SK-N-SH treated with all-trans-retinoic acid at 6 μM for 48 hours (cell line): ENCODE results near the gene TRIM34.
"Not testable (repeated sequence)": the region's sequence is repeated elsewhere in the genome, so short reads cannot be mapped to it uniquely, and the experiment has no call there.

Experiments
- ATAC-seq: fragments of 200-7000 bp; cut with Tn5 transposase; 3 replicates; pipeline ENCODE4 v1.9.1; 2020; ENCODE audit warnings: mild to moderate bottlenecking, moderate library complexity
- ARNTL ChIP-seq: fragments of 450-650 bp; formaldehyde crosslinking; IDR thresholded peaks from 2 replicates; pipeline ENCODE4 v1.5.0; 2020; ENCODE audit warnings: low read depth, mild to moderate bottlenecking, moderate library complexity, borderline replicate concordance
- BACH2 ChIP-seq: fragments of 250-450 bp; sonication (Bioruptor Pico); IDR thresholded peaks from 2 replicates; pipeline ENCODE4 v1.9.0; 2021; ENCODE audit warnings: mild to moderate bottlenecking, borderline replicate concordance
- CREB5 ChIP-seq: fragments of 250-450 bp; sonication (Bioruptor Pico); IDR thresholded peaks from 2 replicates; pipeline ENCODE4 v1.5.1; 2020; ENCODE audit warnings: low read depth, mild to moderate bottlenecking, moderate library complexity
- CSDC2 ChIP-seq: fragments of 250-450 bp; sonication (Bioruptor Pico); IDR thresholded peaks from 2 replicates; pipeline ENCODE4 v1.5.0; 2020; ENCODE audit warnings: mild to moderate bottlenecking, moderate library complexity
- ESRRG ChIP-seq: fragments of 250-450 bp; sonication (Bioruptor Pico); IDR thresholded peaks from 2 replicates; pipeline ENCODE4 v1.6.1; 2021; ENCODE audit warnings: mild to moderate bottlenecking
- GLIS3 ChIP-seq: fragments of 250-450 bp; sonication (Bioruptor Pico); IDR thresholded peaks from 2 replicates; pipeline ENCODE4 v1.5.0; 2020; ENCODE audit warnings: mild to moderate bottlenecking, moderate library complexity
- ISL1 ChIP-seq: fragments of 250-450 bp; sonication (Bioruptor Pico); IDR thresholded peaks from 2 replicates; pipeline ENCODE4 v2.1.2; 2022; ENCODE audit warnings: mild to moderate bottlenecking, moderate library complexity
- OSR1 ChIP-seq: fragments of 250-450 bp; sonication (Bioruptor Pico); IDR thresholded peaks from 2 replicates; pipeline ENCODE4 v1.8.0; 2022; ENCODE audit warnings: moderate library complexity, mild to moderate bottlenecking, inconsistent platforms
- PPARA ChIP-seq: fragments of 250-450 bp; sonication (Bioruptor Pico); IDR thresholded peaks from 2 replicates; pipeline ENCODE4 v1.5.0; 2020; ENCODE audit warnings: mild to moderate bottlenecking, borderline replicate concordance
- SNAI2 ChIP-seq: fragments of 250-450 bp; sonication (Bioruptor Pico); IDR thresholded peaks from 2 replicates; pipeline ENCODE4 v1.5.0; 2020; ENCODE audit warnings: mild to moderate bottlenecking, moderate library complexity
- TCF4 ChIP-seq: fragments of 250-450 bp; sonication (Bioruptor Pico); IDR thresholded peaks from 2 replicates; pipeline ENCODE4 v1.8.0; 2021; ENCODE audit warnings: mild to moderate bottlenecking, moderate library complexity, borderline replicate concordance
- TOX ChIP-seq: fragments of 250-450 bp; sonication (Bioruptor Pico); IDR thresholded peaks from 2 replicates; pipeline ENCODE4 v1.8.0; 2021; ENCODE audit warnings: mild to moderate bottlenecking, moderate library complexity, borderline replicate concordance
- TSHZ2 ChIP-seq: fragments of 250-450 bp; sonication (Bioruptor Pico); IDR thresholded peaks from 2 replicates; pipeline ENCODE4 v1.5.0; 2020; ENCODE audit warnings: mild to moderate bottlenecking, moderate library complexity
- ZC3H10 ChIP-seq: fragments of 250-450 bp; sonication (Bioruptor Pico); IDR thresholded peaks from 2 replicates; pipeline ENCODE4 v1.5.1; 2021; ENCODE audit warnings: mild to moderate bottlenecking, moderate library complexity
- ZFP3 ChIP-seq: fragments of 250-450 bp; sonication (Bioruptor Pico); IDR thresholded peaks from 2 replicates; pipeline ENCODE4 v1.5.0; 2020; ENCODE audit warnings: mild to moderate bottlenecking, moderate library complexity
- ZFP30 ChIP-seq: fragments of 450-650 bp; formaldehyde crosslinking; IDR thresholded peaks from 2 replicates; pipeline ENCODE4 v1.5.0; 2022; ENCODE audit warnings: mild to moderate bottlenecking, moderate library complexity
- ZNF565 ChIP-seq: fragments of 450-650 bp; formaldehyde crosslinking; conservative IDR thresholded peaks from 2 replicates; pipeline ENCODE4 v1.5.0; 2020; ENCODE audit warnings: low read depth, mild to moderate bottlenecking, moderate library complexity
- ZNF8 ChIP-seq: fragments of 450-650 bp; formaldehyde crosslinking; IDR thresholded peaks from 2 replicates; pipeline ENCODE4 v1.5.0; 2020; ENCODE audit warnings: mild to moderate bottlenecking, moderate library complexity
- TF ChIP-seq, protein P1 (sequence below): fragments of 250-450 bp; sonication (Bioruptor Pico); IDR thresholded peaks from 2 replicates; pipeline ENCODE4 v1.5.1; 2021; ENCODE audit warnings: mild to moderate bottlenecking, moderate library complexity
- TF ChIP-seq, protein P2 (sequence below): fragments of 250-450 bp; sonication (Bioruptor Pico); IDR thresholded peaks from 2 replicates; pipeline ENCODE4 v1.8.0; 2021; ENCODE audit warnings: low read depth, mild to moderate bottlenecking, moderate library complexity, borderline replicate concordance

The TRIM34 gene

DNA sequence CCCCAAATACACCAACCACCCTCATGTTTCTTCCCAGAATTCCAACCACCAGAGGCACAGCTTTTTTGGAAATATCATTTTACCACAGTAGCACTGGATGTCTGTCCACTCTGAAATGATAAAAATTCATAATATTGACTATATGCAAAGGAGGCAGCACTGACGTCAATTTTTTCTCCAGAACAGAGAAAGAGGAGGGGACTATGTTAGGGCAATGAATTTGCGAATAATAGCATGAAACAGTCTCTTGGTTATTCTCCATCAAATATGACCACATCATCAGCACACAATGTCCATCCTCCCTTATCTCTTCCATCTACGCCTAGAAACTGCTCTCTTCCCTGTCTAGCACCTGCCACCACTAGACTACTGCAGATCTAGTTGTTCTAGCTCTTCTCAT is 21.3 kb downstream of the TRIM34 start:
- no peak for ATAC-seq
- no peak for TF ChIP-seq ZC3H10 (CRISPR knock-in tag)
- TF ChIP-seq TCF4 (CRISPR knock-in tag), result no peak
- no peak for TF ChIP-seq BACH2
- TF ChIP-seq SNAI2 (CRISPR knock-in tag), result no peak
- TF ChIP-seq PPARA (CRISPR knock-in tag), result no peak
- no peak for TF ChIP-seq ZFP3 (CRISPR knock-in tag)
- no peak for TF ChIP-seq ZNF8 (CRISPR knock-in tag)

- no peak for TF ChIP-seq SNAI2 (CRISPR knock-in tag)
- no peak for TF ChIP-seq ZFP3 (CRISPR knock-in tag)
- TF ChIP-seq OSR1, result no peak
- no peak for TF ChIP-seq TCF4 (CRISPR knock-in tag)
- no peak for TF ChIP-seq CSDC2 (CRISPR knock-in tag)
- ATAC-seq, result no peak
These were observed 30.7 kb downstream of the TRIM34 start for GRCh38 chr11:5655474-5655873.

DNA sequence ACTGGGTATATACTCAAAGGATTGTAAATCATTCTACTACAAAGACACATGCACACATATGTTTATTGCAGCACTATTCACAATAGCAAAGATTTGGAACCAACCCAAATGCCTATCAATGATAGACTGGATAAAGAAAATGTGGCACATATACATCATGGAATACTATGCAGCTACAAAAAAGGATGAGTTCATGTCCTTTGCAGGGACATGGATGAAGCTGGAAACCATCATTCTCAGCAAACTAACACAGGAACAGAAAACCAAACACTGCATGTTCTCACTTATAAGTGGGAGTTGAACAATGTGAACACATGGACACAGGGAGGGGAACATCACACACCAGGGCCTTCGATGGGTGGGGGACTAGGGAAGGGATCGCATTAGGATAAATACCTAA is 32.2 kb downstream of the TRIM34 start:
- ATAC-seq, result not testable (repeated sequence)

GRCh38 chr11:5658318-5658717 is 33.5 kb downstream of the TRIM34 start:
- TF ChIP-seq ARNTL (CRISPR knock-in tag) (no peak), GLIS3 (CRISPR knock-in tag) (no peak), ZNF565 (CRISPR knock-in tag) (no peak), ZFP30 (CRISPR knock-in tag) (no peak), OSR1 (no peak), TSHZ2 (no peak), TOX (no peak), BACH2 (no peak), TCF4 (CRISPR knock-in tag) (no peak), CREB5 (CRISPR knock-in tag) (no peak), ESRRG (CRISPR knock-in tag) (no peak), ISL1 (CRISPR knock-in tag) (no peak)
- TF ChIP-seq, protein P1, sequence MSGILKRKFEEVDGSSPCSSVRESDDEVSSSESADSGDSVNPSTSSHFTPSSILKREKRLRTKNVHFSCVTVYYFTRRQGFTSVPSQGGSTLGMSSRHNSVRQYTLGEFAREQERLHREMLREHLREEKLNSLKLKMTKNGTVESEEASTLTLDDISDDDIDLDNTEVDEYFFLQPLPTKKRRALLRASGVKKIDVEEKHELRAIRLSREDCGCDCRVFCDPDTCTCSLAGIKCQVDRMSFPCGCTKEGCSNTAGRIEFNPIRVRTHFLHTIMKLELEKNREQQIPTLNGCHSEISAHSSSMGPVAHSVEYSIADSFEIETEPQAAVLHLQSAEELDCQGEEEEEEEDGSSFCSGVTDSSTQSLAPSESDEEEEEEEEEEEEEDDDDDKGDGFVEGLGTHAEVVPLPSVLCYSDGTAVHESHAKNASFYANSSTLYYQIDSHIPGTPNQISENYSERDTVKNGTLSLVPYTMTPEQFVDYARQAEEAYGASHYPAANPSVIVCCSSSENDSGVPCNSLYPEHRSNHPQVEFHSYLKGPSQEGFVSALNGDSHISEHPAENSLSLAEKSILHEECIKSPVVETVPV (CRISPR knock-in tag), result no peak
- TF ChIP-seq, protein P2, sequence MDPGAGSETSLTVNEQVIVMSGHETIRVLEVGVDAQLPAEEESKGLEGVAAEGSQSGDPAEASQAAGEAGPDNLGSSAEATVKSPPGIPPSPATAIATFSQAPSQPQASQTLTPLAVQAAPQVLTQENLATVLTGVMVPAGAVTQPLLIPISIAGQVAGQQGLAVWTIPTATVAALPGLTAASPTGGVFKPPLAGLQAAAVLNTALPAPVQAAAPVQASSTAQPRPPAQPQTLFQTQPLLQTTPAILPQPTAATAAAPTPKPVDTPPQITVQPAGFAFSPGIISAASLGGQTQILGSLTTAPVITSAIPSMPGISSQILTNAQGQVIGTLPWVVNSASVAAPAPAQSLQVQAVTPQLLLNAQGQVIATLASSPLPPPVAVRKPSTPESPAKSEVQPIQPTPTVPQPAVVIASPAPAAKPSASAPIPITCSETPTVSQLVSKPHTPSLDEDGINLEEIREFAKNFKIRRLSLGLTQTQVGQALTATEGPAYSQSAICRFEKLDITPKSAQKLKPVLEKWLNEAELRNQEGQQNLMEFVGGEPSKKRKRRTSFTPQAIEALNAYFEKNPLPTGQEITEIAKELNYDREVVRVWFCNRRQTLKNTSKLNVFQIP (CRISPR knock-in tag), result no peak

GRCh38 chr11:5663511-5663910 is 38.7 kb downstream of the TRIM34 start:
- no peak for ATAC-seq
- TF ChIP-seq, protein P2 (CRISPR knock-in tag), result no peak
- TF ChIP-seq OSR1 (no peak), CSDC2 (CRISPR knock-in tag) (no peak)
- TF ChIP-seq, protein P1 (CRISPR knock-in tag), result no peak

More at GRCh38 chr11:5658318-5658717, 33.5 kb downstream of the TRIM34 start:
- no peak; the same call in 2 of the 3 replicates for ATAC-seq
